ENCODE data around the gene ARHGAP30. TPM values are rescaled to one million over a fixed set of nuclear protein-coding genes. Genes with fewer than 3 reads are reported as not detected.
A peak's percentile ranks its signal among the peaks of the same experiment; 100 is the strongest.
"Not testable (repeated sequence)": the region's sequence is repeated elsewhere in the genome, so short reads cannot be mapped to it uniquely, and the experiment has no call there.

The ARHGAP30 gene
- total and polyA plus RNA-seq, 8 donors, result 2.6 to 28.6 (median 6.5) TPM

DNA sequence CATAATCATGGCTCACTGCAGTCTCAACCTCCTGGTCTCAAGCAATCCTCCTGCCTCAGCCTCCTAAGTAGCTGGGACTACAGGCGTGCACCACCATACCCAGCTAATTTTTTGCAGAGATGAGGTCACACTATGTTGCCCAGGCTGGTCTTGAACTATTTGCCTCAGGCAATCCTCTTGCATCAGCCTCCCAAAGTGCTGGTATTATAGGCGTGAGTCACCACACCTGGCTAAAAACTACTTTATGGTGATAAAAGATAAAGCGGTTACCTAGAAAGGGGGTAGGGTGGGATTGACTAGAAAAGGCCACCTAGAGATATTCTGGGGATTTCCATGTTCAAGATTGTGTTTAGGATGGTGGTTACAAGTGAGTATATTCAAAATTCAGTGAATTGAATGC, 35.9 kb downstream of the ARHGAP30 start:
- intact Hi-C loops (cut with DNase I; ENCODE audit: low total_unique reads), result no loop called here

GRCh38 chr1:161032409-161032808, 37.3 kb downstream of the ARHGAP30 start:
- Histone ChIP-seq H3K27ac (peak overlapping the region in 1 of 5 donors; percentile 64), H3K27me3 (no peaks in the 10 kb centered on the region), H3K9me3 (no peaks in the 10 kb centered on the region), H3K4me3 (no peak overlapping the region), H3K36me3 (no peaks in the 10 kb centered on the region), H3K4me1 (peaks cover 0 to 11% (median 0%) of the 10 kb centered on the region in 4 donors)
- intact Hi-C loops (cut with DNase I; ENCODE audit: low total_unique reads), result no loop called here
- TF ChIP-seq, protein P1, sequence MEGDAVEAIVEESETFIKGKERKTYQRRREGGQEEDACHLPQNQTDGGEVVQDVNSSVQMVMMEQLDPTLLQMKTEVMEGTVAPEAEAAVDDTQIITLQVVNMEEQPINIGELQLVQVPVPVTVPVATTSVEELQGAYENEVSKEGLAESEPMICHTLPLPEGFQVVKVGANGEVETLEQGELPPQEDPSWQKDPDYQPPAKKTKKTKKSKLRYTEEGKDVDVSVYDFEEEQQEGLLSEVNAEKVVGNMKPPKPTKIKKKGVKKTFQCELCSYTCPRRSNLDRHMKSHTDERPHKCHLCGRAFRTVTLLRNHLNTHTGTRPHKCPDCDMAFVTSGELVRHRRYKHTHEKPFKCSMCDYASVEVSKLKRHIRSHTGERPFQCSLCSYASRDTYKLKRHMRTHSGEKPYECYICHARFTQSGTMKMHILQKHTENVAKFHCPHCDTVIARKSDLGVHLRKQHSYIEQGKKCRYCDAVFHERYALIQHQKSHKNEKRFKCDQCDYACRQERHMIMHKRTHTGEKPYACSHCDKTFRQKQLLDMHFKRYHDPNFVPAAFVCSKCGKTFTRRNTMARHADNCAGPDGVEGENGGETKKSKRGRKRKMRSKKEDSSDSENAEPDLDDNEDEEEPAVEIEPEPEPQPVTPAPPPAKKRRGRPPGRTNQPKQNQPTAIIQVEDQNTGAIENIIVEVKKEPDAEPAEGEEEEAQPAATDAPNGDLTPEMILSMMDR (IDR thresholded peaks at IDR 0.05), result no peak
- TF ChIP-seq POLR2A (IDR thresholded peaks at IDR 0.05), result no peak
- no peak for TF ChIP-seq EP300 (IDR thresholded peaks at IDR 0.05)
- TF ChIP-seq POLR2AphosphoS5 (IDR thresholded peaks at IDR 0.05), result no peak
- no peak for DNase-seq
- 50 to 79% (median 73%) methylated on average over 1 of the region's 1 CpG for WGBS, 5 donors

More for the DNA sequence above, 35.9 kb downstream of the ARHGAP30 start:
- 90 to 96% (median 94%) methylated on average over 2 to 3 of the region's 3 CpGs for WGBS, 5 donors
- Histone ChIP-seq H3K27ac (no peak overlapping the region), H3K36me3 (no peaks in the 10 kb centered on the region), H3K9me3 (no peaks in the 10 kb centered on the region), H3K4me1 (peaks cover 6 to 23% (median 10%) of the 10 kb centered on the region in 4 donors), H3K27me3 (no peaks in the 10 kb centered on the region), H3K4me3 (no peak overlapping the region)
- DNase-seq, result no peak
- TF ChIP-seq, protein P1 (IDR thresholded peaks at IDR 0.05), result no peak
- no peak for TF ChIP-seq POLR2AphosphoS5 (IDR thresholded peaks at IDR 0.05)
- TF ChIP-seq POLR2A (IDR thresholded peaks at IDR 0.05), result no peak

DNA sequence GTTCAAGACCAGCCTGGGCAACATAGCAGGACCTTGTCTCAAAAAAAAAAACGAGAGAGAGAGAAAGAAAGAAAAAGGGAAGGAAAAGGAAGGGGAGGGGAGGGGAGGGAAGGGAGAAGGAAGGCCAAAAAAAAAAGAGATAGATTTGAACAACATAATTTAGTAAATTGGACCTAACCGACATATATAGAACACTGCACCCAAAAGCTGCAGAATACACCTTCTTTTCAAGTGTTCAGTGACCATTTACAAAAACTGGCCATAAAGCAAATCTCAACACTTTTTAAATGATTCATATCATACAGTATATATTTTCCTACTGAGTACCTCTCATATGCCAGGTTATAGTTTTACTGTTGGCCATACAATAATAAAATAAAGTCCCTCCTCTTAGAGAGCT, 37.8 kb downstream of the ARHGAP30 start:
- no peaks in the 10 kb centered on the region for H3K36me3 ChIP-seq
- no peak overlapping the region for H3K27ac ChIP-seq
- TF ChIP-seq EP300 (IDR thresholded peaks at IDR 0.05) (no peak), POLR2AphosphoS5 (IDR thresholded peaks at IDR 0.05) (no peak), POLR2A (IDR thresholded peaks at IDR 0.05) (no peak)
- TF ChIP-seq, protein P1 (IDR thresholded peaks at IDR 0.05), result no peak
- no peaks in the 10 kb centered on the region for H3K9me3 ChIP-seq
- H3K27me3 ChIP-seq, result no peaks in the 10 kb centered on the region
- peaks cover 0 to 6% (median 0%) of the 10 kb centered on the region in 4 donors for H3K4me1 ChIP-seq
- intact Hi-C loops (cut with DNase I; ENCODE audit: low total_unique reads), result no loop called here
- no peak overlapping the region for H3K4me3 ChIP-seq
- 61 to 72% (median 70%) methylated on average over 2 of the region's 2 CpGs for WGBS, 5 donors
- no peak for DNase-seq

DNA sequence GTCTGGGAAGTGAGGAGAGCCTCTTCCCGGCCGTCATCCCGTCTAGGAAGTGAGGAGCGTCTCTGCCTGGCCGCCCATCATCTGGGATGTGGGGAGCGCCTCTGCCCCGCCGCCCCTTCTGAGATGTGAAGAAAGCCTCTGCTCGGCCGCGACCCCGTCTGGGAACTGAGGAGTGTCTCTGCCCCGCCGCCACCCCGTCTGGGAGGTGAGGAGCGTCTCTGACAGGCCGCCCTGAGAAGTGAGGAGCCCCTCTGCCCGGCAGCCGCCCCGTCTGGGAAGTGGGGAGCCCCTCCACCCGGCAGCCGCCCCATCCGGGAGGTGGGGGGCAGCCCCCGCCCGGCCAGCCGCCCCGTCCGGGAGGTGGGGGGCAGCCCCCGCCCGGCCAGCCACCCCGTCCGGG, 40.2 kb downstream of the ARHGAP30 start:
- H3K4me1 ChIP-seq; H3K27ac ChIP-seq; intact Hi-C loops (cut with DNase I; ENCODE audit: low total_unique reads); H3K27me3 ChIP-seq; DNase-seq; H3K36me3 ChIP-seq; H3K9me3 ChIP-seq; H3K4me3 ChIP-seq: not testable (repeated sequence)
- 91 to 100% (median 98%) methylated on average over 10 to 32 of the region's 32 CpGs for WGBS, 5 donors

DNA sequence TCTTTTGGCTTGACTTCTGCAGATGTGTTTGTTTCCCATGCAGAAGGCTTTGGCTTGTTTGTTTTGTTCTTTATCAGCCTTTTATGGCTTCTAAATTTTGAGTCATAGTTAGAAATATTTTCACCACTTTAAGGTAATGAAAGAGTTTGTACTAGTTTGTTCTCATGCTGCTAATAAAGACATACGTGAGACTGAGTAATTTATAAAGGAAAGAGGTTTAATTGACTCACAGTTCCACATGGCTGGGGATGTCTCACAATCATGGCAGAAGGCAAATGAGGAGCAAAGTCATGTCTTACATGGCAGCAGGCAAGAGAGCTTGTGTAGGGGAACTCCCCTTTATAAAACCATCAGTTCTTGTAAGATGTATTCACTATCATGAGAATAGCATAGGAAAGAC, 42.7 kb downstream of the ARHGAP30 start:
- DNase-seq; intact Hi-C loops (cut with DNase I; ENCODE audit: low total_unique reads); H3K27me3 ChIP-seq; H3K4me3 ChIP-seq; H3K36me3 ChIP-seq; H3K27ac ChIP-seq; H3K4me1 ChIP-seq; H3K9me3 ChIP-seq: not testable (repeated sequence)
- WGBS, 5 donors, result 52 to 68% (median 56%) methylated on average over 1 of the region's 1 CpG
